GM12873 (cell line): ENCODE results near the gene PLCL1.

Experiments
- CTCF ChIP-seq: IDR thresholded peaks from 2 replicates; pipeline ENCODE4 v1.5.1; 2012; ENCODE audit warnings: low read depth, mild to moderate bottlenecking, moderate library complexity, low read length, control low read depth; ENCODE audit not compliant: insufficient read depth; ENCODE audit errors: missing control alignments

The PLCL1 gene

GRCh38 chr2:197973772-197974171 lies 169.4 kb downstream of the PLCL1 start:
- no peak for TF ChIP-seq CTCF

GRCh38 chr2:197975931-197976519 lies 171.6 kb downstream of the PLCL1 start:
- no peak for TF ChIP-seq CTCF

- TF ChIP-seq CTCF, result no peak
Observed at GRCh38 chr2:197978971-197979370, 174.6 kb downstream of the PLCL1 start.

GRCh38 chr2:197982565-197982964 lies 178.2 kb downstream of the PLCL1 start:
- TF ChIP-seq CTCF, result no peak

GRCh38 chr2:197985029-197985638 lies 180.7 kb downstream of the PLCL1 start:
- no peak for TF ChIP-seq CTCF

- no peak for TF ChIP-seq CTCF
Observed at GRCh38 chr2:197986977-197987376, 182.6 kb downstream of the PLCL1 start.

- no peak for TF ChIP-seq CTCF
Observed at GRCh38 chr2:197990356-197990755, 186.0 kb downstream of the PLCL1 start.
